NCI-H1930 (cell line): ENCODE data around the gene GRK5.

Experiments
- DNase-seq, 2 experiments: peaks; one replicate each; lab custom pipeline; 2025; lab: John Stamatoyannopoulos, UW

Gene GRK5

DNA sequence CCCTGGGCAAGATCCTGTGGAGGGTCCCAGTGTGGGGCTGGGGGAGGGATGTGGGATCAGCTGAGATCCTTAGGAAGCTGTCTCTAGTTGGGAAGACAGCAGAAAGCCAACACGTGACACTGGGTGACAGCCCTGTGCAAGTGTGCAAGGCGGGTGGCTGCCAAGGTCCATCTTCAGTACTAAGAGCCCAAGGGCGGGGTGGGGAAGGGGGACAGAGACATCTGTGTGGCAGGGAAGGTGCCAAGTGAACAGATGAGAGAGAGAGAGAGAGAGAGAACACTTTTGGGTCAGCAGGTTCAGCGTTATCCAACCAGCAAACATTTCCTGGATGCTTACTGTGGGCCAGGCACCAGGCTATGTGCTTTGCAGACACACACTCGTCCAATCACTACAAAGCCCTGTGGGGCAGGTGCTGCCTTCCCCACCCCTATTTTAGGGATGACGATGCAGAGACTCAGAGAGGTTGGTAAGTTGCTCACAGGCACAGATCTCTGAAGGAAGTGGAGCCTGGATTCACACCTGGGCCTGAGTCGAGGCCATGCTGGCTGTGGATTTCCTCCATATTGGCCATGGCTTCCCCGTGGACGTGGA is 135.7 kb downstream of the GRK5 start:
- no peak for DNase-seq

DNA sequence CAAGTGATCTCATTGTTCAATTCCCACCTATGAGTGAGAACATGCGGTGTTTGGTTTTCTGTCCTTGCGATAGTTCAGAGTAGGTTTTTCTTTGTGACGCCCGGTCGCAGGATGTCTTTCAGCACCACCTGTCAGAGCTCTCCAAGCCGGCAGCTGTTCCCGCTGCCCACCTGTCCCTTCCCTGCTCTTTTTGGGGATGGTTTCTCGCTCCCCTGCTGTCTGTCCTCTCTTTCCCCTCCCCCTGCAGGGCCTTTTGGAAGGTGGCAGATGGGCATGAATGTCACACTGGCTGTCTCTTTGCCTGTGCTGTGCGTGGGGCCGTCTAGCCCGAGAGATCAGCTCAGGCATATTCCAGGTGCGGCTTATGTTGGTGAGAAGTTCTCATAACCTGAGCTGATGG is 137.0 kb downstream of the GRK5 start:
- DNase-seq, result no peak

DNA sequence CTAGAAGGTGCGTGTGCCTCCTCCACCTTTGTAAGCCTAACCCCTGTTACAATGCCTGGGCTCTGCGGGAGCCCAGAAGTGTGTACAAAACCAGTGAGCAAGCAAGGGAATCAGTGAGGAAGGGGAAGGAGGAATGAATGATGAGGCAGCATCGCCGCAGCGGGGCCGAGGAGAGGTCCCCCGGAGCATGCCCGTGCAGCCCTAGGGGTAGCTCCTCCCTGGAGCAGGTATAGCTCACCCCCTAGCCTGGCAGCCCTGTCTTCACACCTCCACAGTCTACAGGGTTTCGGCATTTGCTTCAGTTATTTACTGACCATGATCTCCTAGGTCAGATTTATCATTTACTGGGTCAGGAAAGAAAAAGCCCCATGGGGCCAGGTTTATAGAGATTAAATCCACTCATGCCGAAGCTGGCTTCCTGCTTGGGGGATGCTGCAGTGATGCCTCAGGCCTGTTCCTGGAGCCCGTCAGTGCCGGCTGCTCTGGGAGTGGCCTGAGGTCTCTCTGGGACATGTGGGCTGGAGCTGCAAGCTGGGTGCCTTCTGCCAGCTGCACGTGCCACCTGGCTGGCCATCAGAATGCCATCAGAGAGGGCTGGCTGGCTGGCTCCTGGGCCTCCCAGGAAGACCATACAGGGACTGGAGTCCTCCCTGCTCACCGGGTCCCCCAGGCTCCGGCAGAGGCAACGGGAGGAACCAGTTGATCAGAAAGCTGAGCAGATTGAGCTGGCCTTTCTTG is 138.9 kb downstream of the GRK5 start:
- DNase-seq, result no peak

DNA sequence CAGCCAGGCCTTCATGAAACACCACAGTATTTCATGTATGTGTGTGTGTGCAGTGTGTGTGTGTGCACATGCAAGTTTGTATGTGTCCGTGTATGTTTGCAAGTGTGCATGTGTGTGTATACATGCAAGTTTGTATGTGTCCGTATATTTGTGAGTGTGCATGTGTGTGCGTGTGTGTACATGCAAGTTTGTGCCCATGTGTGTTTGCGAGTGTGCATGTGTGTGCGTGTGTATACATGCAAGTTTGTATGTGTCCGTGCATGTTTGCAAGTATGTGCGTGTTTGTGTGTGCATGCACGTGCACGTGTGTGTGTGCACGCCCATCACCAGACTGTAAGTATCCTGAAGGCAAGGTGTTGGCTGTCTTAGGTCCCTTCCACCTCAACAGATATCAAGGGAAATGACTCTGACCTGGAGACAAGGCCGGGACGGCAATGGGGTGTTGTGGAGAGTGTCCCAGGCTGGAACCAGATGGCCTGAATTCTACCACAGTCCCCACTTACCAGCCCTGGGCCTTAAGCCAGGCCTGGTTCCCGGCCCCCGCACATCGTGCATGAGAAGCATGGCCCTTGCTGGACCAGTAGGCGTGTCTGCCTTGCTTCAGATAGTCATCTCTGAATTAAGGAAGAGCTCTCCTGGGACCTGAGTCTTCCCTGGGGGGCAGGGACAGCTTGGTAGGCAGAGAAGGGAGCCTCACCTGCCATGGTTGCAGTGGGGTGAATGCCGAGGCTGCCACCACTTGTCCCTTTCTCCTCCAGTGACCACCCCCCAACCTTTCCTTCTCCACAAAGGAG is 140.0 kb downstream of the GRK5 start:
- DNase-seq, result no peak

DNA sequence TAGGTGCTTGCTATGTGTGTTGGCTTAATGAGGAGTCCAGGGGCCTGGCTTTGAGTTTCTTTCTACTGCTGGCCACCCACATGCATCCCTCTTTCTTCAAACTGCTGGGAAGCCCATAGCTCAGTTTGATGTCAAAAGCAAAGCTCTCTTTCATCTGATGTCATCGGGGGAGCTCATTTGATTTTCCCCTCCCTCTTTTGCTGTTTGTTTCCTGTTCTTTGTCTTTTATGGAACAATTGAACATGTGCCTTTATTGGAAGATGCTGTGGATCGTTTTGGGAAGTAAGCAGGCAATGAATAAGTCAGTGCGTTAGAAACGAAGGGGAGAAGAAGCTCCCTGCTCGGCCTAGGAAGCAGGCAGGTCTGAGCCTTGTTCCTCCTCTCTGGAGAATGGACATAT is 140.7 kb downstream of the GRK5 start:
- DNase-seq, result no peak

DNA sequence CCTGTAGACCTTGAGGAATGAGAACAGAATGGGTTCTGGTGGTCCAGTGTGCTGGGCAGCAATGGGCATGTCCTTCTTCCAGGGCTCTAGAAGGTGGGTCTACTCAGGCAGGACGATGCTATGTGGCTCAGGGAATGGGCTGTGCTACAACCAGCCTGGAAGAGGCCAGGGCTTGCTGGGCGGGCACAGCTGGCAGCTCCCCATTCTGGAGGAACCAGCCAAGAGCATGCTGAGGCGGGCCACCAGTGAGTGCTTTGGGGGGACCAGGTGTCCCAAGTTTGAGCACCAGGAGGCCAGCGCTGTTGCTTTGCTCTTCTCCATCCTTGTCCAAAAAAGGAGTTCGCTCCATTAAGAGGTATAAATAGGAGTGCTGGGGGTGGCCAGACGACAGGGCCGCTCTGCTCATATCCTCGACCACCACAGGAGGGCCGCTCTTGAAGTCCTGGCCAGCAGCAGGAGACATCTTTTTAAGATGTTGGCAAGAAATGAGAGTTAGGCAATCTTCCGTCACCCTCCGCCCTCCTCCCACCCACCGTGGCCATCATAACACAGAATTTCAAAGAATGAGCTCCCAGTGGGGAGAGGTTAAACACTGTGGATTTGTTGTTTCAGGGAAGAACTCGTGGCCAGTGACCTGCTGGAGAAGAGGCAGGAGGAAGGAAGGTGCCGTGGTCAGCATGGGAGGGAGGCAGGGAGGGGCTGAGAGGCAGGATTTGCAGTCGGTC is 141.3 kb downstream of the GRK5 start:
- DNase-seq, result no peak

DNA sequence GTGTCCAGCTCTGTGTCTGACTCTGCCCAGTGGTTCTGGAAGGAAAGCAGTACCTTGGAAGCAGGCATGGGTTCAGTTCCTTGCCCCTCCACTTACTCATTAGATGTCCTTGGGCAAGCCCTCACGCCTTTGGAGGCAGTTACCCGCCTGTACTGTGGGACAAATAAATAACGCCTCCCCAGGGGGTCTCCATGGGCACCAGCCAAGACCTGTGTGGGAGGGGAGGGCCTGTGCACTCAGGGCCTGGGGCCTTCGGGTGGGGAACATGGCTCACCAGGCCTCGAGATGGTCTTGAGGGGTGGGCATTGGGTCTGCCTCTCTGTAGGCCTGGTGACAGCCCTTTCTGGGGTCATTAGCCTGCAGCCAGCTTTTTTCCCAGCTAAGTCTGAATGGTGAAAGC is 142.0 kb downstream of the GRK5 start:
- no peak for DNase-seq

DNA sequence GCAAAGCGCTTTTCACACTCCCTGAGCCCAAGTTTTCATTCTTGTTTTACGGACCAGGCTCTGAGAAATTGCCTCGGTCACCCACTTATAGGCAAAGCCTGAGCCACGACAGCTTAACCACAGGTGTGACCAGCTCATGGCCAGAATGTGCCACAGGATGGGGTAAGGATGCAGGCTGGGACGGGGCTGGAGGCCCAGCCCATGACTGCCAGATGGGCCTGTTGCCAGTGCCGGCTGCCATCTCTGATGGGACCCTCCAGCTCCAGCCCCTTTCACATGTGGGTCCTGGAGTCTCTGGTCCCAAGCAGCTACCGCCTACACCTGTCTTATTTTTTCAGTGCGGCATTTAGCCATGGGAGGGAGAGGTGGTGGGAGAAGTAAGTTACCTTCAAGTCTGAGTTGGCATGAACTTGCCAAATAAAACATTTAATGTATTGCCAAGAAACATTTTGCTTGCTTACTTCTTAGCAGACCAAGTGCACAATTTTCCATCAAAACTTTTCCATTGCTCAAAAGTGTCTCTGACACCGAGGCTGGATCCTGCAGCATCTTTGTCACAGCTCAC is 142.6 kb downstream of the GRK5 start:
- no peak for DNase-seq

DNA sequence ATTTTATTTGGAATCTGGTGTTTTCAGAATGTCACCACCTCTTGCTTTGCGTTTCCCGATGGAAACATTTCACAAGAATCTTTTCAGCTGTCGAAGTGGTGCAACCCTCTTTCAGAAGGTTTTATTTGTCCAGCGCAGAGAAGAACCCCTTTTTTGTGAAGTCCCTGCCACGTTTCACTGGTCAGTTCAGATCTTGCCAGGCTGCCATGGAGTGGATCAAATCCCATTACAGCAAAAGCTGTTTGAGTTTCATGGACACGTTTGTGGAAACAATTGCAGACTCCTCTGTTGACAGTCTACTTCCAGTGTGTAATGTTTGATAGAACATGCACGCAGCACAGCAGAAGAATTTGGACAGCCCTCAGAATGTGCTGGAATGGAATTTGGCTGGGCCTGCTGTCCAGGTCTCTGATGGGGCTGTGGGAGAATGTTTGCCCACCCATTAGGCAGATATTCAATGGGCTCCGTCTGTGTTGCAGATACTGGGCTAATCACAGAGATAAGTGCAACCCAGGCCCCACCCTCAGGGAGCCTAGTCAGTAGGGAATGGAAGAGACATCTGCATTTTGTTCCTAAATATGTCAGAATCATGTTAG is 143.2 kb downstream of the GRK5 start:
- DNase-seq, result no peak

DNA sequence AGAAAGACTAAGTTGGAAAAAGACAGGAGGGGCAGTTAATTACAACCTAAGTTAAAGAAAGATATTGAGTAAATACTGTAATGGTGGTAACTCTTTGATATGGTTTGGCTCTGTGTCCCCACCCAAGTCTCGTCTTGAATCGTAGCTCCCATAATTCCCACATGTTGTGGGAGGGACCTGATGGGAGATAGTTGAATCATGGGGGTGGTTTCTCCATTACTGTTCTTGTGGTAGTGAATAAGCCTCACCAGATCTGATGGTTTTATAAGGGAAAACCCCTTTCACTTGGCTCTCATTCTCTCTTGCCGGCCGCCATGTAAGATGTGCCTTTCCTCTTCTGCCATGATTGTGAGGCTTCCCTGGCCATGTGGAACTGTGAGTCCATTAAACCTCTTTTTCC is 143.8 kb downstream of the GRK5 start:
- no peak for DNase-seq

DNA sequence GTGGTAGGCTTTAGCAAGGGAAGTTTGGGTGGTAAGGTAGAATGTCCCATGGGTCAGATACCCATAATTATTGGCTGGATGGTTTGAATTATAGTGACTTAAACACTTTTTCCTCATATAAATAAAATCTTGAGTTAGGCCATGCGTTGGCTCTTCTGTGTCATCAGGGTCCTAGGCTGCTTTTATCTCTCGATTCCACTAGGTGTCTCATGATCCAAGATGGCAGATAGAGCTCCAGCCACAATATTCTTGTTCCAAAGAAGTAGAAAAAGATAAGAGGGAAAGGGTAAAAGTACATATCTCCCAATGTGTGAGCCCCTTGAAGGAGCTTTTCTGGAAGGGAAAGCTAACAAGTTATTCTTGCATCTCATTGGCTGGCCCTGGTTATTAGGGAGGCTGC is 144.7 kb downstream of the GRK5 start:
- no peak for DNase-seq

DNA sequence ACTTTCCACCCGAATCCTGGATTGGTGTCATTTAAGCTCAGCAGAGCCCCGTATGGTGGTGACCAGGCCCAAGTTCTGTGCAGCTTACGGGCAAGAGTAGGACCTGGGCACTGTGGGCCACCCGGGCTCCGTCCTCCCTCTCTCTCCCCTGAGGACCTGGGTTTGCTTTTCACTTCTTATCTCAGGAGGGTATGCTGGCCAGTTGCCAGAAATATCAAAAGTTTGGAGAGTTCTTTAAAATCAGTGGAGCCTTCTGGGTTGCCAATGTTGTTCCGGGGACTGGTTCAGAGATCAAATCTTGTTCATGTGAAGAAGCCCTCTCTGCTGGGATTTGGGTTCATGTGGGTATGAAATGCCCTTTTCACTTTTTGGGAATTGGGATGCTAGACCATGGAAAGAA is 145.4 kb downstream of the GRK5 start:
- no peak for DNase-seq

DNA sequence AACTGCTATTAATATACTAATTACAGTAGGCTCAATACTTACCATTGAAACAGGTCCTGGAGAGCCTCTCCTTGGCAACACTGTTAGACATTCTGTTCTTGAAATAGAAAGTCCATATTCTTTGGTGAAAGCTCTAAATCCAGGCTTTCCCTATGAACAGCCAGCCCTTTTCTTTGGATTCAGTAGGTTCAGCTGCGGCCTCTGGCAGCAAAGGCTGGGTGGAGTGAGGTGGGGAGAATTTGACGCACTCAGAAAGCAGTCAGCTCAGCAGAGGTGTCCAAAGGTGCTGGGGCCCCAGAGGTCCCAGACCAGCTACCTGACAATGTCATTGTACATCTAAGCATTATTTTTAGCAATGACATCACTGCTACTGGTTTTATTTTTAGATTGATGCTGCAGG is 146.1 kb downstream of the GRK5 start:
- DNase-seq, result no peak

DNA sequence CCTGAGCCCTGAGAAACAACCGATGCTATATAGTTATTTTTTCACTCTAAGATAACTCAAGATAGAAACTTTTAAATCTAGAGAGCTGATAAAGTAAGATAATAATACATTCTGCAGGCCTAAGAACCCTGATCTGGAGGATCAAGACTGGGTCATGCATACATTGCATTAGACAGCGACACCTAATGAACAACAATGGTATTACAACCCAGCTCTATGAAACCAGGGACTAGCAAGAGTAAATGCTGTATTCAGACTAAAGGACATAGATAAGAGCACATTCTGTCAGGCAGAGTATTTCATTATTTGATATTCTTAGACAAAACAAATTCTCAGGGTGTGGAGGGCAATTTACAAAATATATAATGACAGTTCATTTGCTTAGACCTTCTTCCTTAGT is 148.6 kb downstream of the GRK5 start:
- no peak for DNase-seq

DNA sequence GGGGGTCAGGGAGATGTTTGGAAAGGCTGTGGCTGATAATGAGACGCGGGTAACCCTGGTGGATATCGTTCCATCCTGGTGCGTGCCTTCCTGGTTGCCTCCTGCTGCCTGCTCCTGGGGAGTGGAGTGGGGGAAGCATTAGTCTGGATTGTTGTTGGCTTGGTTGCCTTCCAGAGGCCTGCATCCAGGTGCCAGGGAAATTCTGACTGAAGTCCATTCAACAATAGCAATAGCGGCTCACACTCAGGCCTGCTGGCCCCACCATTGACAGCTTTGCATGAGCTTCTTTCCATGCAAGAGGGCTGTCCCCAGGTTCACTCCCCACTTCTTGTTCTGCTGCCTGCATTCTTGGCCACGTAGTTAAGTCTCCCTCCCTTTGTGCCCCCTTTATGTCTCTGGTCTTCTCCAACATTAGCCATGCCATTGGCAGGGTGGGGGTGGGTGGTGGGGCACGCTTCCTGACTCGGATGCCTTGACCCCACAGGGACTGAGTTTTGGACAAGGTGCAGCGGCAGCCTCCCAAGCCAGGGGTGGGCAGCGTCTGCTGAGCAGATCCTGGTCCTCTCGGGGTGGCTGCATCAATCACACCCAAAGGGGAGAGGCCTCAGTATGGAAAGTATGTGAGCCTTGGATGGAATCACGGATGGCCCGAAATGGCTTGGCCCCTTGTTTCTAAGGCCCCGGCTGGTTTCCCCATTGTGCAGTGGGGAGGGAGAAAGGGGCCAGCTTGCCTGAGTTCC is 150.2 kb downstream of the GRK5 start:
- no peak for DNase-seq

DNA sequence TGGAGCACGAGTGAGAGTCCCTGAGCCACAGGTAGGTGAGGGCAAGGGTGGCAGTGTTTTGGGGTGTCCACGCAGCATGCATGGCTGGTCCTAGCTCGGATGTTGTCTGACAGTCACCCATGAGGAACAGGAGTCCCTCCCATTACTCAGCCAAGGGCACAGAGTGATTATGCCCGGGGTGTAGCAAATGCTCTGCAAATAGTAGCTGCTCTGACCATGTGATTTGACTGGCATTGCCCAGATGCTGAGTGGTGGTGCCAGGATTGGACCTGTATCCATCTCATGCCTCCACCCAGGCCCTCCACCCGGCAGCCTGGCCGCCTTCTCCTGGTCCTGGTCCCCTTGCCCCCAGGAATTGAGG is 150.8 kb downstream of the GRK5 start:
- DNase-seq, result no peak

DNA sequence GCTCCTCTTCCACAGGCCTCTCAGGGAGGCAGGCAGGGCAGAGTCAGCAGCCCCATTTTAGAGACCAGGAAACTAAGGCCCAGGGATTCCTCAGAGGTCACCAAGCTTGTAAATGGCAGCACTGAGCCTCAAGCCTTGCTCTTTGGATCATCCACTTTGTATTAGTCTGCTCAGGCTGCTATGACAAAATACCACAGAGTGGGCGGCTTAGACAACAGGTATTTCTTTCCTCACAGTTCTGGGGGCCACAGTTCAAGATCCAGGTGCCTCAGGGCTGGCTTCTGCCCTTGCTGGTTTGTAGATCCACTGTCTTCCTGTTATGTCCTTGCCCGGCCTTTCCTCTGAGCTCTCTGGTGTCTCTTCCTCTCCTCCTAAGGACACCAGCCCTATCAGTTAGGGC is 151.2 kb downstream of the GRK5 start:
- DNase-seq, result no peak

DNA sequence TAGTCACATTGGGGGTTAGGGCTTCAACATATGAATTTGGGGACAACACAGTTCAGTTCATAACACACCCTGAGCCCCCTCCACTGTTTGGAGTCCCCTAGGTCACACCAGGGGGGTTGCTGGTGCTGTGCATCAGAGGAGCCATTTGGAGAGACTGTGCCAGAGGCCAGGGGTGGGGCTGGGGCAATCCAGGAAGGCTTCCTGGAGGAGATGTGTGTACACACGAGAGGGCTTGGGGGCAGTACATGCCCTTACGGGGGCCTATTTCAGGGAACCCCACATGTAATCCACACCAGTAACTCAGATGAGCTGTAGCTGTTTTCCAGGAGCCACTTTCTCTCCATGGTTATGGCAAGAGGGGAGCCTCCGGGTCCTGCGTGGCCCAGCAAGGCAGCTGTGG is 151.7 kb downstream of the GRK5 start:
- no peak for DNase-seq

DNA sequence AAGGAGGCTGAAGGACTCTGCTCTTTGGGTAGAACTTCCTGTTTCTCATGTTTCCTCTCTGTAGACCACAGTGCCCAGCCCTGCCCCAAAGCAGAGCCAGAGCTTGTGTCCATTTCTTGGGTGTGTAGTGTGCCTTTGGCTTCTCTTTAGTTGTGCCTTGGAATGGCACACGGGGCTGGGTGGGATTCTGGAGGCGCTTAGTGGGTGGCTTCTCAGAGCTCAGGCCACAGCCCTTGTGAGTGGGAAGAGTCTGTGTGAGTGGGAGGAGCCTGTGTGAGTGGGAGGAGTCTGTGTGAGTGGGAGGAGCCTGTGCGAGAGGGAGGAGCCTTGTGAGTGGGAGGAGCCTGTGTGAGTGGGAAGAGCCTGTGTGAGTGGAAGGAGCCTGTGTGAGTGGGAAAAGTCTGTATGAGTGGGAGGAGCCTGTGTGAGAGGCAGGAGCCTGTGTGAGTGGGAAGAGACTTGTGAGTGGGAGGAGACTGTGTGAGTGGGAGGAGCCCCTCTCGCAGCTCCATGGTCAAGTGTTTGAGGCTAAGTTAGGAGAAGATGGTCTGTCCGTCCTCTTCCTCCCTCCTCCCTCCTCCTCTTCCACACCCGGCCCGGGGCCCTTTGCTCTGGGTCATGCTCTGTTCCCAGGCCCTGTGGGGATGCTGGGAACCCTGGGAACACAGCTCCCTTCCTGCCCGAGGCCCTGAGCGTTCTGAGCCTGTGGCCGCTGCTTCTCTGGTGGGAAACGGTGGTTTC is 153.0 kb downstream of the GRK5 start:
- DNase-seq, result no peak

DNA sequence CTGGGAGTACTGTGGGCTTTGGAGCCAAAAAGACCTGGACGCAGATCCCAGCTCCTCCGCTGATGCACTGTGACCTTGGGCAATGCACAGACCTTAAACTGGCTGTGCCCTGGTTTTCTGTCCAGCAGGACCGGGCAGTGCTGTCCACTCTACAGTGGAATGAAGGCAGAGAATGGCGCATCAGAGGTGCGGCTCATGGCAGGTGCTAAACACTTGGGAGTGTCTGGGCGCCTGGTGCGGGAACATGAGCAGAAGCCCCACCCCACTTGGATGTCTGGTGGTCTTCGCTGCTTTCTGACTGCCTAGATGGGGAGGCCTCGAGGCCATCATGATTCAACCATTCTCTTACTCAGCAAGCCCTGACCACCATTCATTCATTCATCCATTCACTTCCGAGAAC is 153.7 kb downstream of the GRK5 start:
- no peak for DNase-seq

DNA sequence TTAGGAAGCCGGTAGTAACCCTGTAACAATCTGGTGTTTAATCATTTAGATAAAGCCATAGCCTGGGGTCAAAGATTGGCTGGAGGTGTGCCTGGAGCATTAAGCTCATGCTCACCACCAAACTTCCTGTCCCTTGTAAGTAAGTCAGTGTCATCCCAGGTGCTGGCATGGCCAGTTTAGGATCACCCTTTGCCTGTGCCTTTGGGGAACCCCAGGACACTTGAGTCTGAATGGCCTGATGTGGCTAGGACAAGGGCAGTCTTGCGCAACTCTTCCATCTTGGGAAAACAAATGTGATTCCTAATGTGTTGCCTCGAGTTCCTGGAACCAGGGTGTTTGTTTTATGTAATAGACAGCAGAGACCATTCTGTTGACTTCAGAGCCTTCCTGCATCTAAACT is 154.8 kb downstream of the GRK5 start:
- no peak for DNase-seq
